CD4-positive, alpha-beta memory T cell (primary cell): ENCODE measurements around the gene PPP1R13B. TPM values are rescaled to one million over a fixed set of nuclear protein-coding genes. Genes with fewer than 3 reads are reported as not detected.

Source experiments
- CTCF ChIA-PET: fragments of 350-600 bp; sonication (Branson Sonifier 250); formaldehyde crosslinking; loops from one replicate; lab custom pipeline; 2021; ENCODE audit warnings: inconsistent platforms; ENCODE audit not compliant: partially characterized antibody; lab: Charles Lee
- POLR2A ChIA-PET: fragments of 350-600 bp; sonication (Branson Sonifier 250); formaldehyde crosslinking; loops from one replicate; lab custom pipeline; 2021; ENCODE audit not compliant: partially characterized antibody; lab: Charles Lee
- DNase-seq, 5 donors: peaks; one replicate each; pipeline versions ENCODE4 v3.0.0 to v3.0.0-alpha.2; 2020 to 2022; ENCODE audit warnings: mixed read lengths in 1 of 5
- H3K27ac ChIP-seq: one replicate; pipeline ENCODE4 v1.7.0; 2013; ENCODE audit warnings: low read depth, low read length
- H3K27me3 ChIP-seq: 2 replicates; pipeline ENCODE4 v1.7.0; 2013; ENCODE audit warnings: mild to moderate bottlenecking, low read length, moderate library complexity; ENCODE audit not compliant: insufficient read depth
- H3K36me3 ChIP-seq: 2 replicates; pipeline ENCODE4 v1.7.0; 2013; ENCODE audit warnings: mild to moderate bottlenecking, low read length, moderate library complexity; ENCODE audit not compliant: insufficient read depth
- H3K4me1 ChIP-seq: 2 replicates; pipeline ENCODE4 v1.7.0; 2013; ENCODE audit warnings: mild to moderate bottlenecking, low read length, moderate library complexity; ENCODE audit not compliant: insufficient read depth
- H3K4me3 ChIP-seq, 2 donors: one replicate each; pipeline ENCODE4 v1.7.0; 2013; ENCODE audit warnings: low read length in 2 of 2, mild to moderate bottlenecking in 1 of 2
- H3K9me3 ChIP-seq, 2 donors: one replicate each; pipeline ENCODE4 v1.7.0; 2013; ENCODE audit warnings: low read length in 2 of 2, control low read depth in 1 of 2; ENCODE audit not compliant: control insufficient read depth in 1 of 2
- H3K27ac Mint-ChIP-seq, 7 donors: one replicate each; pipeline ENCODE4 v1.8.0; 2020 to 2021; ENCODE audit warnings: mixed read lengths in 7 of 7, mild to moderate bottlenecking in 6 of 7, inconsistent platforms in 3 of 7, moderate library complexity in 3 of 7
- H3K27me3 Mint-ChIP-seq, 2 donors: one replicate each; pipeline ENCODE4 v1.8.0; 2020 to 2021; ENCODE audit warnings: mixed read lengths in 2 of 2
- H3K36me3 Mint-ChIP-seq, 2 donors: one replicate each; pipeline ENCODE4 v1.8.0; 2020 to 2021; ENCODE audit warnings: mixed read lengths in 2 of 2, inconsistent platforms in 1 of 2, mild to moderate bottlenecking in 1 of 2
- H3K4me1 Mint-ChIP-seq, 4 donors: one replicate each; pipeline ENCODE4 v1.8.0; 2020 to 2021; ENCODE audit warnings: mixed read lengths in 4 of 4, mild to moderate bottlenecking in 1 of 4
- H3K4me3 Mint-ChIP-seq, 8 donors: one replicate each; pipeline ENCODE4 v1.8.0; 2020 to 2021; ENCODE audit warnings: mixed read lengths in 8 of 8, mild to moderate bottlenecking in 7 of 8, moderate library complexity in 6 of 8, inconsistent platforms in 3 of 8
- H3K9me3 Mint-ChIP-seq, 8 donors: one replicate each; pipeline ENCODE4 v1.8.0; 2020 to 2021; ENCODE audit warnings: mixed read lengths in 8 of 8, mild to moderate bottlenecking in 5 of 8, inconsistent platforms in 3 of 8, moderate library complexity in 1 of 8
- intact Hi-C: fragments of 100-400 bp; cut with micrococcal nuclease; formaldehyde crosslinking; loops from one replicate; pipeline ENCODE4 v1.15.1; 2023
- polyA plus RNA-seq, 2 donors: library from polyadenylated mRNA; unstranded; fragments of 300-500 nt; fragmentation: Illumina TruSeq; gene quantifications; one replicate each; pipeline ENCODE4 v1.2.3, GENCODE V29; 2021
- total RNA-seq, 2 experiments: library from RNA; stranded (reverse); gene quantifications; one replicate each; pipeline ENCODE4 v1.2.3, GENCODE V29; 2021

PPP1R13B gene
- total and polyA plus RNA-seq, 4 experiments from 2014 or later: 0.72 to 30.5 (median 15.7) TPM

GRCh38 chr14:103743691-103744090 lies 103.7 kb downstream of the PPP1R13B start:
- H3K36me3 Mint-ChIP-seq: peaks cover 6 to 57% of the 10 kb centered on the region in 2 donors
- ChIA-PET CTCF (no interaction called here), POLR2A (no interaction called here)
- H3K4me1 Mint-ChIP-seq: peaks cover 6 to 11% (median 9%) of the 10 kb centered on the region in 4 donors
- no peaks in the 10 kb centered on the region for H3K27me3 ChIP-seq
- H3K27ac ChIP-seq: no peak overlapping the region
- no peak overlapping the region for H3K4me3 Mint-ChIP-seq
- intact Hi-C loops: no loop called here
- no peak overlapping the region for H3K4me3 ChIP-seq
- H3K27ac Mint-ChIP-seq: peak overlapping the region in 2 of 7 donors; percentile 4 to 54
- peaks cover under 1% of the 10 kb centered on the region for H3K36me3 ChIP-seq
- H3K27me3 Mint-ChIP-seq: no peaks in the 10 kb centered on the region
- no peaks in the 10 kb centered on the region for H3K9me3 ChIP-seq
- DNase-seq: no peak
- peaks cover 10% of the 10 kb centered on the region for H3K4me1 ChIP-seq
- peaks cover 0 to 1% (median 0%) of the 10 kb centered on the region in 8 donors for H3K9me3 Mint-ChIP-seq

DNA sequence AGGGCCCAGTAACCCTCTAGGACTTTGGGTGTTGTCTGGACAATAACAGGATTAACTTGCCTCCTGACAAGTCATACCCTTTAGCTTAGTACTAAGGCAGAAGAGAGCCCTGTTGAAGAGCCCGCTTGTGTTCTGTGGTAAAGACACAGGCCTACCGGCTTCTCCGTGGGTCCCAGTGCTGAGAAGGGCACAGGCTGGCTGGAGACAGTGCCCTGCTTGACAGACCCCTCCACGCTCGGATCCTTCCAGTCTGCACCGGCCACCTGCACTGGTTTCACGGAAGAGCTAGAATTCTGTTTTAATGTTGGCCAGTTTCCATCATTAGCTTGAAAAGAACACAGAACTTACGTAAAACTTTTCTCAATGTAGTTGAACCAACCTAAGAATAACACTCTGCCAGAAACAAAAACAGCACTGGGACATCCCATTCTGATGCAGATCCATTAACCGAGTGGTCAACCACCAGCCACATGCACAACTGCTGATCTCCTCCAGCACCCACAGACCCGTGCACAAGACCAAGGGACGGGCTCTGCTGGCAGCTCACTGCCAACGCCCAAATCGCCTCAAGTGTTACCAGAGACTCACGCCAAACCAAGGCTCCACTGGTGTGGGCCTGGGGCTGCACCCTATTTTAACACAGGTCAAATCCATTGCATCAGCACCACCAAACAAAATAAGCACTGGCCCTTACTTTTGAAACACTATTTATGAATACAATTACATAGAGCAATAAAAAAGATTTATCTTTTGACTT lies 104.7 kb downstream of the PPP1R13B start:
- Mint-ChIP-seq H3K4me1 (peaks cover 0 to under 1% (median 0%) of the 10 kb centered on the region in 4 donors), H3K4me3 (no peak overlapping the region)
- H3K4me3 ChIP-seq: no peak overlapping the region

DNA sequence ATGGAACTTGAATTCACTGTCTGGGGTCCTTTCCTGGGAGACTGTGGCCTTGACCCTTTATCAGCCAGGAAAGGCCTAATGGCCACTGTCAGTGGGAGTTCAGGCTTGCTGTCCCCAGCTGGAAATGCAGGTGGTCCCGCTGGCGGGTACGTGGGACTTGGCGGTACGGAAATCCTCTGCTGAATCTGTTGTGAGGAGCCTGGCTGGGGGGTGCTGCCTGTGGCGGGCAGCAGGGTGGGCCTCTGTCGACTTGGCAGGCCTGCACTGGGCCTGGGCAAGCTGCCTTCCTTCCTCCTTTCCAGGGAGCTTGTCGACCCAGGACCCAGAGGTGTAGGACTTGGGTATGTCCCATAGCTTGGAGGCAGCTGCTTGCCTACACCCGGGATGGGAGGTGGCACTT lies 105.5 kb downstream of the PPP1R13B start:
- Mint-ChIP-seq H3K9me3 (no peaks in the 10 kb centered on the region), H3K27ac (no peak overlapping the region), H3K4me1 (no peaks in the 10 kb centered on the region), H3K36me3 (peaks cover 16 to 71% of the 10 kb centered on the region in 2 donors), H3K27me3 (no peaks in the 10 kb centered on the region), H3K4me3 (no peak overlapping the region)
- H3K4me1 ChIP-seq: no peaks in the 10 kb centered on the region
- no peaks in the 10 kb centered on the region for H3K27me3 ChIP-seq
- no peaks in the 10 kb centered on the region for H3K9me3 ChIP-seq
- POLR2A ChIA-PET: no interaction called here
- intact Hi-C loops: no loop called here
- H3K4me3 ChIP-seq: no peak overlapping the region
- DNase-seq: no peak
- CTCF ChIA-PET: no interaction called here
- H3K27ac ChIP-seq: no peak overlapping the region
- H3K36me3 ChIP-seq: peaks cover 6% of the 10 kb centered on the region

More for the DNA sequence above, 104.7 kb downstream of the PPP1R13B start:
- POLR2A ChIA-PET: no interaction called here
- peaks cover 6% of the 10 kb centered on the region for H3K36me3 ChIP-seq
- H3K27ac ChIP-seq: no peak overlapping the region
- H3K27me3 Mint-ChIP-seq: no peaks in the 10 kb centered on the region
- H3K9me3 Mint-ChIP-seq: no peaks in the 10 kb centered on the region
- H3K36me3 Mint-ChIP-seq: peaks cover 15 to 67% of the 10 kb centered on the region in 2 donors
- H3K4me1 ChIP-seq: no peaks in the 10 kb centered on the region
- H3K27ac Mint-ChIP-seq: no peak overlapping the region
- no peaks in the 10 kb centered on the region for H3K9me3 ChIP-seq
- no peak for DNase-seq
- H3K27me3 ChIP-seq: no peaks in the 10 kb centered on the region
- intact Hi-C loops: no loop called here
- CTCF ChIA-PET: no interaction called here

GRCh38 chr14:103740991-103741689 lies 106.2 kb downstream of the PPP1R13B start:
- Mint-ChIP-seq H3K9me3 (no peaks in the 10 kb centered on the region), H3K36me3 (peaks cover 16 to 70% of the 10 kb centered on the region in 2 donors), H3K4me3 (no peak overlapping the region), H3K27me3 (no peaks in the 10 kb centered on the region), H3K4me1 (no peaks in the 10 kb centered on the region), H3K27ac (peak overlapping the region in 1 of 7 donors; percentile 10)
- ChIA-PET POLR2A (no interaction called here), CTCF (interaction anchor here (0.5 kb wide), 1 partner anchor 19 kb away, joined by 3 read pairs; no protein-coding TSS in a partner anchor)
- no peak for DNase-seq
- Histone ChIP-seq H3K36me3 (peaks cover 6% of the 10 kb centered on the region), H3K27ac (no peak overlapping the region), H3K9me3 (no peaks in the 10 kb centered on the region), H3K4me1 (no peaks in the 10 kb centered on the region), H3K27me3 (no peaks in the 10 kb centered on the region), H3K4me3 (no peak overlapping the region)
- intact Hi-C loops: no loop called here

DNA sequence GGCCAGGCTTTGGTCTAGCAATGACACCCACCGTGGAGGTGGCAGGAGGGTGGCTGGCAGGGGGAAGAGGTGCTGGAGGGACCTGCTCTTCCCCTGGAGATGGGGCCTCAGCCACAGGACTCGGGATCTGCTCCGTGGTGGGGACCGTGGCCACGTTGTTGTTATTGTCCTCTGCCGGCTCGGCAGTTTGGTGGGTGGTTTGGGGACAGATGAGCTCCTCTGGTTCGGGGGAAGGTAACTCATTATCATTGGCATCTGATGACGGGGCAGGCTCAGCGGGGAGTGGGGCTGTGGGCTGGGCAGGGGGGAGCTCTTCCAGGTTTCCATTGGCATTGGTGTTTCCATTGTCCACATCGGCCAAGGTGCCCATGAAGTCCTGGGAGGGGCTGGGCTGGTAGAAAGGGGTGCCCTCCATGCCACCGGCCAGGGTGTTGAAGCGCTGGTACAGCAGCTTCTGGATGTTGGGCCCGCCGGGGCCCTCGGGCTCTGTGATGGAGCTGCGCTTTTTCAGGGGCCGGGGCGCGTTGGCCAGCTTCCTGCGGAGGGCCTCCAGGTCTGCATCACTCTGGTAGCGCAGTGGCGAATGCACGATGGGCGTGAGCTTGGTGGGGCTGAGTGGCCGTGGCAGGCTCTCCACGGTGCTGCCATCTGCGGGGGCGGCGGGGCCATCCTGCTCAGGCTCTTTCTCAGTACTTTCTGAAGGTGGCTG lies 107.4 kb downstream of the PPP1R13B start:
- no peak overlapping the region for H3K27ac Mint-ChIP-seq
- no peak for DNase-seq
- no peaks in the 10 kb centered on the region for H3K27me3 Mint-ChIP-seq
- no peak overlapping the region for H3K4me3 ChIP-seq
- POLR2A ChIA-PET: interaction anchor here (0.8 kb wide), 1 partner anchor 210 kb away, joined by 3 read pairs; no protein-coding TSS in a partner anchor
- intact Hi-C loops: no loop called here
- no peaks in the 10 kb centered on the region for H3K9me3 Mint-ChIP-seq
- CTCF ChIA-PET: interaction anchor here (0.6 kb wide), 1 partner anchor 18 kb away, joined by 4 read pairs; no protein-coding TSS in a partner anchor
- peaks cover 16 to 61% of the 10 kb centered on the region in 2 donors for H3K36me3 Mint-ChIP-seq
- H3K27me3 ChIP-seq: no peaks in the 10 kb centered on the region
- no peak overlapping the region for H3K27ac ChIP-seq
- no peaks in the 10 kb centered on the region for H3K9me3 ChIP-seq
- no peak overlapping the region for H3K4me3 Mint-ChIP-seq
- H3K4me1 Mint-ChIP-seq: no peaks in the 10 kb centered on the region
- H3K4me1 ChIP-seq: no peaks in the 10 kb centered on the region
- H3K36me3 ChIP-seq: peaks cover 6% of the 10 kb centered on the region

DNA sequence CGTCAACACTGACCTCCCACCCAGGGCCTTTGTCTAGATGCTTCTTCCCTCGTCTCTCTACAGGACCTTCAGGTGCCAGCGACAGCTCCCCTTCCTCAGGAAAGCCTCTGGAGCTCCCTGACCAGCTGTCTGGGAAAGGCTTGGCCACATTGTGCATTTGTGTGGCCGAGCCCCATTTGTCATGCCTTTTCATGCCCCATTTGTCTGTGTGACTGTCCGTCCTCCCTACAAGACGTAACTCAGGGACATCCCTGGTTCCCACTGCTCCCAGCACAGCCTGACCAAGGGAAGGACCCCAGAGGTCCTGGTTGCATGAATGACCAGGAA lies 107.9 kb downstream of the PPP1R13B start:
- Histone ChIP-seq H3K4me3 (no peak overlapping the region), H3K4me1 (no peaks in the 10 kb centered on the region), H3K9me3 (no peaks in the 10 kb centered on the region), H3K27ac (no peak overlapping the region), H3K36me3 (peaks cover 6% of the 10 kb centered on the region), H3K27me3 (no peaks in the 10 kb centered on the region)
- intact Hi-C loops: no loop called here
- H3K27me3 Mint-ChIP-seq: no peaks in the 10 kb centered on the region
- no peaks in the 10 kb centered on the region for H3K9me3 Mint-ChIP-seq
- no peak for DNase-seq
- peak overlapping the region in 1 of 8 donors; percentile 42 for H3K4me3 Mint-ChIP-seq
- ChIA-PET CTCF (interaction anchor here (0.6 kb wide), 1 partner anchor 17 kb away, joined by 4 read pairs; no protein-coding TSS in a partner anchor), POLR2A (interaction anchor here (0.8 kb wide), 1 partner anchor 209 kb away, joined by 3 read pairs; no protein-coding TSS in a partner anchor)
- peaks cover 16 to 60% of the 10 kb centered on the region in 2 donors for H3K36me3 Mint-ChIP-seq
- peak overlapping the region in 1 of 7 donors; percentile 66 for H3K27ac Mint-ChIP-seq
- H3K4me1 Mint-ChIP-seq: no peaks in the 10 kb centered on the region
